RPMI8226 (cell line): ENCODE results near the gene SLC48A1.

Experiments
- DNase-seq: peaks from one replicate; pipeline ENCODE4 v3.0.0-alpha.2; 2015

The SLC48A1 gene

DNA sequence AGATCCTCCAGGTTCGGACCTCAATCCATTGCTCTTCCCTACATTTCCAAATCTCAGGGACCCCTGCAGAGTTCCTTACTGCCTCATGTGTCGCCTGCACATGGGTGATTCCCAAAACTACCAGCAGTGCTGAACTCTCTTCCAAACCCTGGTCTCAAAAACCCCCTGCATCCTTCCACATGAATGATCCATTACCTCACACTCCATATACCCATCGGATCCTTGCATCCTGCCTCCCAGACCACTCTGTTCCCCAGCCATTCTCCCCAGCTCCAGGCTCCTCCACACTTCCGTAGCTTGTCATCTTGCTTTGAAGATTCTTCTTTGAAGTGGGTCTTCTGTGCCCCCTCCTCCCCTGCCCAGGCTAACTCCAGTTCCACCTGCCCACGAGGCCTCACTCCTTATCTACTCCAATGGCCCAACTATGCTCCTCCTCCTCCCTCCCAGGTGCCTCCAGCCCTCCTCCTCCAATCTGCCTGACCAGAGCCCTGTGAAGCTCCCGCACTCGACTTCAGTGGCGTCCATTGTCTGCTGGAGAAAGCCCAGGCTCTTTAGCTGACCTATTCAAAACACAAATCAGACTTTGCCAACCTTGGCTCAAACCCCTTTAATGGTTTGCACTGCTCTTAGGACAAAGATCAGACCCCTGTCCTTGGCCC lies 28.1 kb upstream of the SLC48A1 start:
- DNase-seq, result no peak

DNA sequence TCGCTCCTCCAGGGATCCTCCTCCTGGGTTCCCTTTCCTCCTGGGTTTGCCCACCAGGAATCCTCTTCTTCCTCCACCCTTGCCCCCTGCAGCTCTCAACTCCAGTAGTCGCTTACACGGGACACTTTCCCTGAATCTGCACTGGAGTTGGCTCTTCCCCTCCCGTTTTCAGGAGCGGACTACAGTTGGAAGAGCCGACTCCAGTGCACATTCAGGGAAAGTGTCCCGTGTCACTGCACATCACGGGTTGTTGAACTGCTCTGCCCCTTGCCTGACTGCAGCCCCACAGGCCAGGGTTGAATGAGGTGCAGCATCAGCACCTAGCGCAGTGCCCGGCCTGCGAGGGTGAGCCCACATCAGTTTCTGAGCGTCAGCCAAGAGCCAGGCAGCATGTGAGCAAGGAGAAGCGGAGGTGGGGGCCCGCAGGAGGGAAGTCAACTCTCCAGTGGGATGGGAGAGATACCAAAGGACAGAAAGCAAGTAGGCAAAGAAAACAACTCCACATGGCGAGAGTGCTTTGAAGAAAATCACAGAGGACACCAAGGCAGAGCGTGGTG lies 27.5 kb upstream of the SLC48A1 start:
- no peak for DNase-seq

DNA sequence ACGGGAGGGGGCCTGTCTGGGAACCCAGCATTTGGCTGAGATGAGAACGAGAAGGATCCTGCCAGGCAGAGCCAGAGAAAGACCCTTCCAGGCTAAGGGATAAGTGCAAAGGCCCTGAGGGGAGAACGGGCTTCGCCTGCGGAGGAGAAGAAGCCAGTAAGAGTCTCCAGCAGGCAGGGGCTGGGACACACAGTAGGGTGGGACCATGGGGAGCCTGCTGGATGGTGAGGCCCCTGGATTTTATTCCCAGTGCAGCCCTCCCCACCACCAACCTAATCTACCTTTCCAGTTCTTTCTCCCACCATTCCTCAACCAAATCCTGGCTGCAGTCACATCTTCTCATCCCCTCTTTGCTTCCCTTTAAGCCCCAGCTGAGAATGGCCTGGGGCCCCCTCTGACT lies 27.0 kb upstream of the SLC48A1 start:
- DNase-seq, result no peak

DNA sequence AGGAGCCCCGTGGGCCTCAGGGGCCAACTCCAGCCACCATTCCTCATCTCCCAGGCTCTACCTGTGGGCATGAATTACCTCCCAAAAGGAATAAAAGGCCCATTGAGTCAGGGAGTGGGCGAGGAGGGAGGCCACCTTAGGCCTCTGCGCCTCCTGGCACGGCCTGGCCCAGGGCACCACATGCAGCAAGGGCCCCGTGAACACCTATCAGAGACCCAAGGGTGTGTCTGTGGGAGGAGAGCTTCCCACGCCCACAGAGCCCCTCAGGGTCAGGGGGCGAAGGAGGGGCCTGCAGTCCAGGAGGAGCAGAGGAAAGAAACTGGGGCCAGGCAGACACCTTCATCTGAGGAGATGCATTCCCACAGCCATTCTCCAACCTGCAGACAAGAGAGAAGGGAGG lies 26.5 kb upstream of the SLC48A1 start:
- no peak for DNase-seq

DNA sequence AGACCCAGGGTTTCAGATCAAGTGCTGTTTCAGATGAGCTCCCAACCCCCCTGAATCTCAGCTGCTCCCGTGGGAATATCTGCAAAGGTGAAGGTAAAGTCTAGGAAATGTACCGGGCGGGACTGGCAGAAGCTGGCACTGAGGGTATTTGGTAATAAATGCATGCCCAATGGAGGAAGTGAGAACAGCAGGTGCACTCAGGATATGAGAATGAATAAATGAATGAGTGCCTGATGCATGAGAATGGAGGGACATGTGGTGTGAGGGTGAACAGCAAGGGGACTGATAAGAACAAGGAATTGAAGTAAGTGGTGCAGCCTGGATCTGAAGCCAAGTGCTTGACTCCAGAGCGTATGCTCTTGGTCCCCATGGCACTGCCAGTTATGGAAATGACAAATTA lies 25.9 kb upstream of the SLC48A1 start:
- peak; percentile 73 for DNase-seq

DNA sequence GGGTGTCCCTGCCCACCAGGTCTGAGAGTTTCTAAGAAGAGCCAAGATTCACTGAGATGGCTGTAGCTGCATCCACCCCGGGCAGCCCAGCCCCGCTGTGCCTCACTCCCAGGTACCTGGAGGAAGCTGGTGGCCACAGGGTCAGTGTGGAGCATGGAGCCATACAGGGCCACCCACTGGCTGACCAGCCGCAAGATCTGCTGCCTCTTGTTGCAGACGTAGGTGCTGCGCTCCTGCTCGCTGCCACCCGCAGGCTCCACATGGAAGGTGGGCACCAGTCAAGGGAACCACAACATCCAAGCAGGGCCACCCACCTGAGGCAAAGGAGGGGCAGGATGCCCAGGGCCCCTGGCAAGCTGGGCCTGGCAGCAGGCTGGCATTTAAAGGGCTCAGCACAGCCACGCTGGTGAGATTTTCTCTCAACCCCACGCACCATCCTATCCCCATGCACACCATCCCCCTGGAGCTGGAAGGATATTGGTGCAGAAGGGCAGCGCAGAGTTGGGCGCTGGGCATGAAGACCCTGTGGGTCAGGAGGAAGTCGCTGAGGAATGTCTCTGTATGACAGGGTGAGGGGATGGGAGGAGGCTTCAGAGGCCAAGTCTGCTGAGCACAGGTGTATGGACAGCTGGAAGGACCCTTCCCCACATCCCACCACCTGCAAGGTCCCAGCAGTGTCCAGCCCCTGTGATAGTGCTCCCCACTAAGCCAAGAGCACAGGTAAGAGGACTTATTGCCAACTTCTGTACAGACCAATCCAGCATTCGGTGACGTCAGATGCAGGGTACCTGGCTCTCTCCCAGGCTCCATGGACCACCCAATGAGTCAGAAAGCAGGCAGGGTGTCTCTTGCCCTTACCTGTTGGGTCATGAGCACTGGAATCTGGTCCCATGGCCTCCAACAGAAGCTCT lies 25.2 kb upstream of the SLC48A1 start:
- no peak for DNase-seq

DNA sequence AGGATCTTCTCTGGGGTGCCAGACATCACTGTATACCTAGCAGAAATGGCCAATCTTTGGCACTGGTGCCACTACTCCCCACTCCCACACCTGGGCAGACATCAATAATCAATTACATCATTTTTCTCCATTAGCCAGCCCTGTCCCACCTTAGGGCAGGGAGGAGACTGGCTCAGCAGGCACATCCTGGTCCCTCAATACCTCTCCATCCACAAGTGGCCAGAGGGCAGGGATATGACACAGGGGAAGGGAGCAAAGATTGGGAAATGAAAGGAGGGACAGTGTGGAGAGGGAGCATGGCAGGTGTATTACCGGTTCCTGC lies 24.6 kb upstream of the SLC48A1 start:
- no peak for DNase-seq

DNA sequence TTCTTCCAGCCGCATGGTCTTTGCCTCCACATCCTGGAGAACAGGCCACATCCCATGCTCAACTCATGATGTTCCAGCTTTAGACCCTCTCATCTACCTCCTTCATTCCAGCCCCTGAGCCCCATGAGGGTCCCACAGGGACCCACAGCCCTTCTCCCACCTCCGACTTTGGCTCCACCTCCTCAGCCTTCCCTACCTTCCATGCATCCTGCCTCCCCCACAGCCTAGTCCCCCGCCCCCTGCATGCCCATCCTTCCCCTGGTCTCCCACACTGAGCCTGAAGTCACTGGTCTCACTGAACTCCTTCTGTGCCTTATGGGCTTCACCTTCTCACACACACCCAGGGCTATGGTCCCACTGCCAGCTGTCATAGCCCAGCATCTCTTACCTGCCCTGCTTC lies 24.1 kb upstream of the SLC48A1 start:
- DNase-seq, result no peak

DNA sequence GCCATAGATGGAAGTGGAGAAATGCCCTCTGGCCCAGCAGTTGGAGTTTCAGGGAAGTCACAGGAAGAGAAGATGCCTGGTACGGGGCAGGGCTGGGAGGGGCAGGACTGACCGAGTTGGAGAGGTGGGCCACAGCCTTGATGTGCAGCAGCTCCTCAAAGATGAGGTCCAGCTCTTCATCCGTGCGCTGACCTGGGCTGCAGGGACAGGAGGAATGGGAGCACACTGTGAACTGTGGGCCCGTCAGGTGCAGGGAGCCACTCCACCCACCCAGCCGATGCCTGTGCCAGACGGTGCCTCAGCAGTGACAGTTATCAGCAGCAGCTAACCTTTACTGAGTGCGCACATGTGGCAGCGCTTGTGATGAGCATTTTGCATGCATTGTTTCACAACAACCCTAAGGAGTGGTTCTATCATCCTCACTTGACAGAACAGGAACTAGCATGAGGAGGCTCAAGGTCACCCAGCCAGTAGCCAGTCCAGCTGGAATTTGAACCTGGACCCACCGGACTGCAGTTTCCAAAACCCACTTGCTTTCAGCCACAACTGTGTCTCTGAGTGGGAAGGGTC lies 22.7 kb upstream of the SLC48A1 start:
- no peak for DNase-seq

DNA sequence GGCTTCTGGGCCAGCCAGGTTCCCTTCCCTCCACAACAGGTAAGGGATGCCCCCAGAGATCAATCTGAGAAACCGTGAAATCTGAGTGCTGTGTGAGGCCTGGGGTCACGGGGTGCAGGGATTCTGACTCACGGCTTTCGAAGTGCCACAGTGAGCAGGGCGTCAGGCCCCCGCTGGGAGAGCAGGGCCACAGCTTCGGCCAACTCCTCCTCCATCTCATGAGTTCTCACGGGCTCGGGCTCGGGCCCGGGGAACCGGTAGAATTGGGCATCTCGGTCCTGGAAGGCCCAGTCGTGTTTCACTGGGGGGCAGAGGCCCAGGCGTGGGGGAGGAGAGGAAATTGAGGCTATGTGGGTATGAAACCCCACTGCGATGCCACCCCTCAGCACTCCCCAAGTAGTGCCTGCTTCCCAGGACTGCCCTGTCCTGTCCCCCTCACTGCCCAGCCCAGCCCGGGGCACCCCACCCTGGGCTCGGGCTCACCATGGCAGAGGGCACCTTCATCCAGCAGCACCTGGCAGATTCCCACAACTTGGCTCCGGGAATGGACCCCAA lies 22.0 kb upstream of the SLC48A1 start:
- DNase-seq, result no peak

DNA sequence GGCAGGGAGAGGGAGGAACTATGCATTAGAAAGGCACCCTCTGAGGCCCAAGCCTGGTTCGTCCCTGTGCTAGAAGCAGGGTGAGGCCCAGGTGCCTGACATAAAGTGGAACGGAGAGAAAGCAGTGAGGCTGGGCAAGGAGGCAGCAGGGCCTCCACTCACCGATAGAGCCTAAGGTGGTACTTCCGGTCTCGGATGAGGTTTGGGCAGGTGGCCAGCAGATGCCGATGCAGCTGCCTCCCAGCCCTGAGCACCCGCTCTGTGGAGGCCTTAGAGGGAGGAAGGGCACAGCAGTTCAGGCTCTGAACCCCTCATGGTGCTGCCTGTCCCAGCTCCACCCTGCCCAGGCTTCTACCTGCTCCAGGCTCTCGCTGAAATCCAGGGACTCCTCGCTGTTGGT lies 21.5 kb upstream of the SLC48A1 start:
- peak; percentile 59 for DNase-seq

DNA sequence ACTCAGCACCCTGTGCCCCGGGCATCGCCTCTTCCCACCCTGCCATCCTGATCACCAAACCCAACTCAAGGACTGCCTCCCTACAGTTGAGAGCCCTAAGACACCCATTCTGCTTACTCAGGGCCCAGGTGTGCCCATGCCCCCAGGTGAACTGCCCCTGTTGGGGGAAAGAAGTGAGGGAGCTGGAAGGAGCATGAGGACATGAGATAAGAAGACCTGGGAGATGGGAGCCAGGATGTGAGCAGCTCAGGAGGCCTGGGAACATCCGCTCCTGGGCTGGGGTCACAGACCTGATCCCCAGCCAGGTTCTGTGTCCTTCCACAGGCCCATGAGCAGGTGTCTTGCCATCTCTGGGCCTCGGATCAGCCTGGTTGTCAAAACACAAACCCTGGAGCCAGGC lies 20.9 kb upstream of the SLC48A1 start:
- DNase-seq, result no peak

DNA sequence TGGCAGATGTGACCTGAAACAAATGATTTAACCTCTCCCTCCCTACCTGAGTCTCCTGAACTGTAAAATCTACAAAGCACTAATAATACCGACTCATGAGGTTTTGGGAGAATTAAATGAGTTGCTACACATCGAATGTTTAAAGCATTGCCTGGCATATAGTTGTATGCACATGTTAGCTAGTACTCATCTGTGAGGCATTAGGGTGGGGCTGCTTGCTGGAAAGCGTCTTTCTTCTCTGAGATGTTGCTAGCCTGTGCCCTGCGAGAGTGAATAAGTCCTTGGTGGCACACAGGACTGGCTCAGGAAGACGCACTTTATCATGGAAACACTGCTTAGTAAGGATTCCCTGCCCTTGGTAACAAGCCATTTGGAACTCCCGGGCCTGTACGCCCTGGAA lies 20.5 kb upstream of the SLC48A1 start:
- DNase-seq, result no peak

DNA sequence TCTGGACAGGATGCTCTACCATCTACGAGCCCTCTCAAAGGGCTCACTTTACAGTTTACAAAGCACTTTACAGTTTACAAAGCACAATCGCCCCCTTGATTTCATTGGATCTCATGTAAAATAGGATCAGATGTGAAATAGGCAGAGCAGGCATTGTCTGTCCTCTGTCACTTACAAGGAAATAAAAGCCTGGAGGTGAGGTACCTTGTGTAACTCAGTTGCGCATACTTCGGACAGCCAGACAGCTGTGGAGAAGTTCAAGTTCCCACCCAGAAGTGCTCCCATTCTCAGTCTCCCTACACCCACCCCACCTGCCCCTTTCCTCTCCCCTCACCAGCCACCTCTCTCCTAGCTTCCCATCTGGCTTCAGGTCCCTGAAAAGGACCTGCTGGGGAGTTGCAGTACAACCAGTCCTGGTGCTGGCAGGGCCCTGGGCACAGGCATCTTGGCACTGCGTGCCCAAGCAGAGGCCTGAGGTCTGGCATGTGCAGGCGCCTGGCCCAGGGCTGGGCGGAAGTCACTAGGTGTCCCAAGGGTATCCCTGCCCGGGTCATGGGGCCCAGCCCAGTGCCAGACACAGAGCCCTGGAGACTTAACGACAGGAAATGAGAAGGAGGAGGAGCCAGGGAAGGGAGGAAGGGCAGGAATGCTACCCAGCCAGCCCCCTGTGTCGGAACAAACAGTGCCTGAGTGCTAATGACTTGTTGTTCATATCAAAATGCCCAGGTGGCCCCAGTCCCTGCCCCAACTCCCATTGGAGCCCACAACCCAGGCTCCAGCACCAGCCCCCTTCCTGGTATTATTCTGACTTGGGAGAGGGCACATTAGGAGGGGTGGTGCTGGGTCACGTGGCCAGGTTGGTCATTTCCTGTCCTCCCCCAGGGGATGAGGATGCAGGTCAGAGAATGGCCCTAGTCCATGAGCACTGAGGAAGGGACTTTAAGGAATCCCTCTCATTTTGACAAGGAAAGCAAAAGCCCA lies 19.7 kb upstream of the SLC48A1 start:
- DNase-seq, result peak; percentile 66

DNA sequence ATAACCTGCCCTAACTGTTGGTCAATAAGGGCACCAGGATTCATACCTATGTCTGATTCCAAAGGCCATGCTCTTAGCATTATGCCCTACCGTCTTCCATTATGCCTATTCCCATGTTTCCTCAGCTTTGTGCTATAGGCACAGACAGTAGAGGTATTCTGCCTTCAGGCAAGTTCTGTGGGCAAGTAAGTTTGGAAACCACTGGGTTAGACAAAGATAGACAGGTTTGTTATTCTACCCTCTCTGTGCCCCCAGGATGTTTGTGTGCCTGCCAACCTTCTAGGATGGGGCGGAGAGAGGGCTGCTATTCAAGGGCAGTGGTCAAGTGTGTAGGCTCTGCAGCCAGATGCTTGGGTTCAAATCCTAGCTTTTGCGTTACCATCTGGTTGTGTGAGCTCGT lies 18.9 kb upstream of the SLC48A1 start:
- peak; percentile 54 for DNase-seq

DNA sequence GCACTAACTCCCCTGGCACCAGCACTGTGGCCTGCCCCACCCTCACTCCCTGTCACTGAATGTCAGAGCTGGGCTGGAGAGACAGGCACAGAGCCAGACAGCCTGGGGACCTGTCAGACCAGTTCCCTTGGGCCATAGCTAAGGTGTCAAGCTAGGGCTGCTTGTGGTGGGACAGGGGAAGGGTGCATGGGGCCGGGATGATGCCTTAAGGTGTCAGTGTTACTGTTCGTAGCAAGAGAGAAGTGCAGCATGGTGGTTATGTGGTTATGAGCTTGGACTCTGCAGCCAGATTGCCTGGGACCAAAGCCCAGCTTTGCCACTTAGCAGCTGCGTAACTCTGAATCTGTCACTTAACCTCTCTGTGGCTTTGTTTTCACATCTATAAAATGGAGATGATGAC lies 18.2 kb upstream of the SLC48A1 start:
- peak; percentile 70 for DNase-seq

DNA sequence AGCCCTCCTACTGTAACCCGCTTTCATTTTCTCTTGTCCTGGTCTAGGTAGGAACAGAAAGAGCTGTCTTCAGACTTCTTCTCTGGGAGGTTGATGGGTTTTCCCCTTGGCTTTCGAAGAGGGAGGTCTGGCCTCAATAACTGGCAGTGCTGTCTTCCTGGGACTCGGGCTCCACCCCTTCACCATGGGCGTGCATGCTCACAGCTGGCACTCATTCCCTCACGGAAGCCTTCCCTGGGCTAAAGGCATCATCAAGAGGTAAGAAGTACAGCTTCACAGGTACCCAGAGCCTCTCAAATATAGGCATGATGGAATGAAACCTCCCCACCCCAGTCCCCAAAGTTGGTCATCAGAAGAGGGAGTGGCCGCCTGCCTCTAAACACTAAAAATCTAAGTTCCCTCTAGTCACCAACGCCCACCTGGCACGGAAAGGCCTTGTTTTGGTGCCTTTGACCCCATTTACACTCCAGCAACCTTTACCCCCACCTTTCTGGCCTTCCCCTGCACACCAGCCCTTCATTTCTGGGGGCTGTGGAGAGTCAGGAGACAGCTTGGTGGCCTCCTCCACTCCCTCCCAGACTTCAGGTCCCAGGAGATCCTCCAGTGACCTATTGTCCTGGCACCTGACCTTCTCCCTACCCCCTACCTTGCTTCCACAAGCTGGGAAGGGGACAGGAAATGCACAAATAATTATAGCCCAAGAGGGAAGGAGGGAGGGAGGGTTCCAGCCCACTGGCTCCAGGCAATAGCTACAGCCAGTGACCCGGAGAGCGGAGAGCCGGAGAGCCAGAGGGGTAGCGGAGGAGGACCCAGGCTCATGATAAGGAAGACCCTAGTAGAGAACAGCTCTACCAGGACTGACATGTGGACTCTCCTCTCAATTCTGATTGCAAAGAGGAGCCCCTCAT lies 17.1 kb upstream of the SLC48A1 start:
- peak; percentile 76 for DNase-seq

DNA sequence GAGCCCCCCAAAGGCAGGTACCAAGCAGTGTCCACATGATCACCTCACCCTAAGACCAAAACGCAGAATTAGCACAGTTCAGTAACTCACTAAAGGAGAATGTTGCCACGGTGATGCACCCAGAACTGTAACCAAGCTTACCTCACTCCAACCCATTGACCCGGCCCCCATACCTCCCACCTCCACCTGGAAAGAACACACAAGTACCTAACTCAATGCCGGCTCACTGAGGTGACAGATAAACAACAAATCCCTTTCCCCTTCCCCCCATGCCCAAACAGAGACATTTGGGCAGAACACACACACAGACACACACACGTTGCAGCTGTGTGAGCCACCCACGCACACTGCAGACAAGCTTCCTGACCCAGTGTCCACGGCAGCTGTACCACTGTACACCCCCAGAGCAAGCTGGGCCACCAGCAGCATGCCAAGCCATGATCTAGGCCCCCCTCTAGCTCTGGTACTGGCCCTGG lies 15.6 kb upstream of the SLC48A1 start:
- no peak for DNase-seq

DNA sequence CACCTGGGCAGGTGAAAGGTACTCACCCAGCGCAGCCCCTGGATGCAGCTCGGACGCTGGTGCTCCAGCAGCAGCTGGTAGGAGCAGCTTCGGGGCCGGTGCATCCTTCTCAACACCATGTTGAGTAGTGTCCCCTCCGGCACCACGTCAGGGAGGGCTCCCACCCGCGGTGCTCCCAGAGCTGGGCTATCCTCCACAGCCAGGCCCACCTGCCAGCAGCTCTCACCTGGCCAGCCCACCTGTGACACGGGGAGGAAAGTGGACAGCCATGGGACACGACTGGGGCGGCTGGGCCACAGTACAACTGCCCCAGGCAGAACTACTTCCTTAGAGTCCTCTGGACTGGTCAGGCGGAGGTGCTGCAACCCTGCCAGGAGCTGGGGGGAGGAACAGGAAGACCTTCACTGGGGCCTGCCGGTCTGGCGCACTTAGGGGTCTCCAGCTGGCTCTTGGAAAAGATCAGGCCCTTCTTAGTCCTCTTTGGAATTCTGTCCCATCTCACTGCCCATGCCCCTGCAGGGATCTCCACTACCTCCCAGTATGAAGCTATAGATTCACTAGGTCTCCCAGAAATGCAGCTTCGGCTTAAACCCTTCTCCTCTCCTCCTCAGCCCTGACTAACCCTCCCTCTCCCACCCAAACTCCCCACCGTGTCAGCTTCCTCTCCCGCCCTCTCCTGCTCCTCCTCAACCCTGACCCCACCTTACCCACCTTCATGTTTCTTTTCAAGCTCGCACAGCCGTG lies 15.0 kb upstream of the SLC48A1 start:
- no peak for DNase-seq

DNA sequence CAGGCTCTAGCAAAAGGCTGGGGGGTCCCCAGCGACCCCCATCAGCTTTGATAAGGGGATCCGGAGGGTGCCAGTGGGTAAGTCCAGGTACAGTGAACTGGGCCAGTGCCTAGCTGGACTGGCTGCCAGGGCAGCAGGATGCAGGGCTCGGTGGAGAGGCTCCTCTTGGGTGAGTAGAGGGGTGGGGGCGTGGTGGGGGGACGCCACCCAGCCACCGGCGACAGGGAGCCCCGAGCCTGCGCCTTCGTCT lies 14.5 kb upstream of the SLC48A1 start:
- DNase-seq, result no peak
